Sciatic nerve (tissue), 2 donors: ENCODE data around the gene REXO4. TPM values are rescaled to one million over a fixed set of nuclear protein-coding genes. Genes with fewer than 3 reads are reported as not detected.
A peak's percentile ranks its signal among the peaks of the same experiment; 100 is the strongest.
"Not testable (repeated sequence)": the region's sequence is repeated elsewhere in the genome, so short reads cannot be mapped to it uniquely, and the experiment has no call there.

Experiments used
- ATAC-seq: fragments of 200-7000 bp; cut with Tn5 transposase; one replicate; pipeline ENCODE4 v1.9.1; 2020; ENCODE audit warnings: mild to moderate bottlenecking, moderate library complexity
- DNase-seq: peaks from one replicate; pipeline ENCODE4 v3.0.0-alpha.2; 2020; ENCODE audit warnings: low spot score
- intact Hi-C: fragments of 100-400 bp; cut with DNase I; formaldehyde crosslinking; loops from one replicate; pipeline ENCODE4 v1.14.2; 2022
- total RNA-seq: library from RNA; stranded (reverse); fragmentation: NEBNext Ultra II Directional; extraction: Animal tissue kit (Norgen Biotek cat#: 25700); gene quantifications from one replicate; pipeline ENCODE4 v1.2.1, GENCODE V29; 2021
- donor health status: DM: no; HTN: no; CAD: no.
- donor health status: DM: no; HTN: no; CAD: no.

REXO4 gene
- total RNA-seq, 1 donor from 2014 or later, result 23.8 TPM

- ATAC-seq (no peak), DNase-seq (no peak)
- intact Hi-C loops, result no loop called here
Measured at GRCh38 chr9:133452562-133452961, 34.8 kb upstream of the REXO4 start.

- ATAC-seq, intact Hi-C loops, DNase-seq: not testable (repeated sequence)
Measured at GRCh38 chr9:133451865-133452264, 34.1 kb upstream of the REXO4 start.

DNA sequence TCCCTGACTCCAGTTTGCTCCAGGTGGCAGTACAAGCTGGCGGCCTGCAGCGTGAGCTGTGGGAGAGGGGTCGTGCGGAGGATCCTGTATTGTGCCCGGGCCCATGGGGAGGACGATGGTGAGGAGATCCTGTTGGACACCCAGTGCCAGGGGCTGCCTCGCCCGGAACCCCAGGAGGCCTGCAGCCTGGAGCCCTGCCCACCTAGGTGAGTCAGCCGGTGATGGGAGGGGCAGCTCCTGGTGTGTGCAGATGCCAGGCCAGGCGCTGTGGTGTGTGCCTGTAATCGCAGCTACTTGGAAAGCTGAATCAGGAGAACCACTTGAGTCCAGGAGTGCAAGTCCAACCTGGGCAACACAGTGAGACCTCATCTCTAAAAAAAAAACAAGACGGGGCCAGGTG is 31.9 kb upstream of the REXO4 start:
- DNase-seq (no peak), ATAC-seq (no peak)
- intact Hi-C loops, result no loop called here

DNA sequence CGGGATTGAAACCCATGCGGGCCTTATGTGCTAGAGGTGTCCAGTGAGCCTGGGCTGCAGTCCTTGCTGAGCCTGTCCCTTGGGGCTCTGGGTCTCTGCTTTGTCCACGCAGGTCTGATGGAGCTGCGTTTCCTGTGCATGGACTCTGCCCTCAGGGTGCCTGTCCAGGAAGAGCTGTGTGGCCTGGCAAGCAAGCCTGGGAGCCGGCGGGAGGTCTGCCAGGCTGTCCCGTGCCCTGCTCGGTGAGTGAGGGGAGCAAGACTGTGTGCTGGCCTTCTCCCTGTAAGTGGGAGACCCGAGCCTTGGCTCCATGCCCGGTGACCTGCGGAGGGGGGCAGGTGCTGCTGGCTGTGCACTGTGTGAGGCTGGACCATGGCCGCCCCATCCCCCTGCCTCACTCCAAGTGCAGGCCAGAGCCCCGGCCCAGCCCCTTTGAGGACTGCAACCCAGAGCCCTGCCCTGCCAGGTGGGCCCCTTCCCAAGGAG is 30.7 kb upstream of the REXO4 start:
- ATAC-seq, result no peak
- DNase-seq, result no peak
- intact Hi-C loops, result no loop called here

DNA sequence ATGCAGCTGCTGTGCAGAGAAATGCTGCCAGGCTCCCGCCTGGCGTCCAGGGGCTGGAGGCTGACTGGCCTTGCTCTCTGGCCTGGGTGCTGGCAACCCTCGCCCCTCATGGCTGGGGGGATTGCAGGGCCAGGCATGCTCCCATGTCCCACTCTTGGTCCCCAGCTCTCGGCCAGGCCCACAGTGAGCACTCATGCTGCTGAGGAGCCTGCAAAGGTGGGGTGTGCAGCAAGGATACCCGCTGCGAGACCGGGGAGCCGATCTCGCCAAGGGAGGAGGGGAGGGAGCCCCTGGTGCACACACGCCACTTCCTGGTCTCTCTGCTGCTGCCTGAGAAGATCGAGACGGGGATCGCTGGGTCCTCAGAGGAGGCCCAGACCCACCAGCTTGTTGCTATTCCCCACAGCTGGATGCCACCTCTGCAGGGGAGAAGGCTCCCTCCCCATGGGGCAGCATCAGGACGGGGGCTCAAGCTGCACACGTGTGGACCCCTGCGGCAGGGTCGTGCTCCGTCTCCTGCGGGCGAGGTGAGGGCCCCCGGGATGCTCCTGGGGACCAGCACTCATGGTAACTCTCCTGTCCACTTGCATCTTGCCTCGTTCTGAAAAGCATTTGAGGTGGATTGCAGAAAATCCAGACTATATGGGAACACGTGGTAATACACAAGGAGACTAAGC is 27.6 kb upstream of the REXO4 start:
- DNase-seq, result no peak
- intact Hi-C loops, result no loop called here
- ATAC-seq, result no peak

DNA sequence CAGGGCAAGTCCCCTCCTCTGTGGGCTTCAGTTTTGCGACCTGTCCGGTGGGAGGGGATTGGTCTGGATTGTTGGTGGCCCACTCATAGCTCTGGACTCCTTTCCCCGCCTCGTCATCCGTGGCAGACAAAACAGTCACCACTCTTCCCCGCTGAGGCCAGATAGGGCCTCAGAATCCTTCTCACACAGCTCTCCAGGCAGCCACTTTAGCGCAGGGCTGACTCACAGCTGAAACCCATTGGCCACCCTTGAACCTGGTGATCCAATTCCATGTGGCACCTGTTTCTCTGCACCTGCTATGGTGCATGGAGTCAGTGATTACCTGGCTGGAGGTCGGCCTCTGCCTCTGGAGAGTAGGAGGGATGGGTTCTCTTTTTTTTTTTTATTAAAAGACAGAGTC is 26.2 kb upstream of the REXO4 start:
- intact Hi-C loops, result no loop called here
- DNase-seq, result no peak
- ATAC-seq, result no peak

- DNase-seq (no peak), ATAC-seq (no peak)
- intact Hi-C loops, result no loop called here
Measured at GRCh38 chr9:133443248-133443647, 25.4 kb upstream of the REXO4 start.

GRCh38 chr9:133441571-133441970 is 23.8 kb upstream of the REXO4 start:
- intact Hi-C loops, result no loop called here
- DNase-seq (no peak), ATAC-seq (no peak)

DNA sequence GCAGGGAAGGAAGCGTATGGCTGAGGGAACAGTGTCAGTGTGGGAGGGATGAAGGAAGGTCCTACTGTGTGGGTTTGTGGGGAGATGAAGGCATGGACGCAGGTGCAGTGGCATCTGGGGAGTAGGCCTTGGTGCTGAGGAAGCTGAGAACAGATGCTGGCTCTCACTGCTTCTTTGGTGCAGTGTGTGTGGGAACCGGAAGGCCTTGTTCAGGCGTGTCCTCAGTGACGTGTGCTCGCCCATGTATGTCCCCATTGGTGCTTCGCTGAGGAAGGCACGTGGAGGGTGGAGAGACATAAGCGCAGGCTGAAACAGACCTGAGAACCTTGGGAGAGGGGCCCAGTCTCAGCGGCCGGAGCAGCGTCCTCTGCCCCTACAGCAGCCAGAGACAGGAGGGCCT is 23.1 kb upstream of the REXO4 start:
- ATAC-seq, result no peak
- no peak for DNase-seq
- intact Hi-C loops, result no loop called here

DNA sequence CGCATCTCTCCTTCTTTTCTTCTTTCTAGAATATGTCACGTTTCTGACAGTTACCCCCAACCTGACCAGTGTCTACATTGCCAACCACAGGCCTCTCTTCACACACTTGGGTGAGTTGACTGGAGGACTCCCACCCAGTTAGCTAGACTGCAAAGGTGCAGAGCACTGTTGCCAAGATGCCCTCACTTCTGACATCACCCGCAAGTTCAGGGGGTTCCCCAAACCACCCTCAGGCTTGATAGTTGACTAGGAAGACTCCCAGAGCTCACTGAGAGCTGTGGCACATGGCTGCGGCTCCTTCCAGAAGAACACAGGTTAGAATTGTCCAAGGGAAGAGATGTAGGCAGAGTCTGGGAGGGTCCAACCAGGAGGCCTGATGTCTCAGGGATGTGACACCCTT is 21.5 kb upstream of the REXO4 start:
- ATAC-seq, result no peak
- DNase-seq, result no peak
- intact Hi-C loops, result no loop called here

DNA sequence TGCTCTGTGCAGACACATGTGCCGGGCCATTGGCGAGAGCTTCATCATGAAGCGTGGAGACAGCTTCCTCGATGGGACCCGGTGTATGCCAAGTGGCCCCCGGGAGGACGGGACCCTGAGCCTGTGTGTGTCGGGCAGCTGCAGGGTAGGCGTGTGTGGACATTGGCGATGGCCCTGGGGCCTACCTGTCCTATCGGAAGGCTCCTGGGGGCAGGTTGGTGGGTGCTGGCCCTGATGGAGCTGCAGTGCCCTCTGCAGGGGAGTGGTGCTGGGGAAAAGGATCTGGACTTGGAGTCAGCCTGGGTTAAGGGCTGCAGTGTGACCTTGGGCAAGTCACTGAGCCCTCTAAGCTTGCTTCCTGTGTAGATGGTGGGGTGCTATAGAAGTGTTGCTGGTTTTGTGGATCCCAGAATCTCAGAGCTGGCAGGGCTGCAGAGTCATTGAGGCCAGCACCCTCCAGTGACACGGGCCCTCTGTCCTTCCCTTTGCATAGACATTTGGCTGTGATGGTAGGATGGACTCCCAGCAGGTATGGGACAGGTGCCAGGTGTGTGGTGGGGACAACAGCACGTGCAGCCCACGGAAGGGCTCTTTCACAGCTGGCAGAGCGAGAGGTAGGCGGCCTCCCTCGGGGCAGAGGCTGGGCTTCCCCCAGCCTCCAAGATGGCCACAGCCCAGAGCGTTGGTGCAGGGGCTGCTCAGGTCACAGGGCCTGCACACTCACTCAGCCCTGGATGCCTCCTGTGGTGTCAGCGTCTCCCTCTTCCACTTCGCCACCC is 20.1 kb upstream of the REXO4 start:
- no peak for ATAC-seq
- intact Hi-C loops, result no loop called here
- no peak for DNase-seq

- ATAC-seq (no peak), DNase-seq (no peak)
- intact Hi-C loops, result no loop called here
Measured at GRCh38 chr9:133436681-133437080, 18.9 kb upstream of the REXO4 start.

DNA sequence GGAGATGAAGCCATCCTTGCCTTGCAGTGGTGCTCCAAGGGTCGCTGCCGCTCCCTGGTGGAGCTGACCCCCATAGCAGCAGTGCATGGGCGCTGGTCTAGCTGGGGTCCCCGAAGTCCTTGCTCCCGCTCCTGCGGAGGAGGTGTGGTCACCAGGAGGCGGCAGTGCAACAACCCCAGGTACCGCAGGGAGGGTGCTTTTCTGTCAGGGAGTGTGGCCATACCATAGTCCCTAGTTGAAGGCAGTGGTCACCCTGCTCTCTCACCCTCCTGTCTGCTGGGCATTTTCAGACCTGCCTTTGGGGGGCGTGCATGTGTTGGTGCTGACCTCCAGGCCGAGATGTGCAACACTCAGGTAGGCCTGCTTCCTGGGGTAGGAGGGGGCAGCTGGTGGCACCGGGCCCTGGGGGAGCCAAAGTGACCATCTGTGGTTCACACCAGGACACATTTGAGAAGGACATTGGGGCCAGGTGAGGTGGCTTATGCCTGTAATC is 15.6 kb upstream of the REXO4 start:
- intact Hi-C loops, result no loop called here
- ATAC-seq, result no peak
- DNase-seq, result no peak

DNA sequence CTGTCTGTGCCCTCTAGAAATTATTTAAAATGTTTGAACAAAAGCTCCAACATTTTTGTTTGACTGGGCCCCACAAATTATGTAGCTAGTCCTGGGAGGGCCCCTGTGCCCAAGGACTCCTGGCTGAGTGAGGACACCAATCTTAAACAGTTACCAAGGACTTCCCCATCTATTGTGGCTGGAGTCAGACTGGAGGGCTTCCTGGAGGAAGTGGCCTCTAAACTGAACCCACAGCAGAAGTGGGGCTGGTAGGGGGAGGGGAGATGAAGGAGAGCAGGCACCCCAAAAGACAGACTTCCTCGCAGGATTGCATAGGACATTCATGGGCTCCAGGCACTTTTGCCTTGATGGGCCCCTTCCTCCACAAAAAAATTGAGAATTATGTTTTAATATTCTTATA is 12.4 kb upstream of the REXO4 start:
- DNase-seq (no peak), ATAC-seq (no peak)
- intact Hi-C loops, result no loop called here

GRCh38 chr9:133429641-133430161 is 11.9 kb upstream of the REXO4 start:
- intact Hi-C loops, result no loop called here
- ATAC-seq (peak; percentile 56), DNase-seq (no peak)

- intact Hi-C loops, result no loop called here
- DNase-seq, result no peak
- ATAC-seq, result peak; percentile 11
Measured at GRCh38 chr9:133429214-133429613, 11.4 kb upstream of the REXO4 start.

GRCh38 chr9:133428617-133429101 is 10.8 kb upstream of the REXO4 start:
- no peak for DNase-seq
- intact Hi-C loops, result no loop called here

DNA sequence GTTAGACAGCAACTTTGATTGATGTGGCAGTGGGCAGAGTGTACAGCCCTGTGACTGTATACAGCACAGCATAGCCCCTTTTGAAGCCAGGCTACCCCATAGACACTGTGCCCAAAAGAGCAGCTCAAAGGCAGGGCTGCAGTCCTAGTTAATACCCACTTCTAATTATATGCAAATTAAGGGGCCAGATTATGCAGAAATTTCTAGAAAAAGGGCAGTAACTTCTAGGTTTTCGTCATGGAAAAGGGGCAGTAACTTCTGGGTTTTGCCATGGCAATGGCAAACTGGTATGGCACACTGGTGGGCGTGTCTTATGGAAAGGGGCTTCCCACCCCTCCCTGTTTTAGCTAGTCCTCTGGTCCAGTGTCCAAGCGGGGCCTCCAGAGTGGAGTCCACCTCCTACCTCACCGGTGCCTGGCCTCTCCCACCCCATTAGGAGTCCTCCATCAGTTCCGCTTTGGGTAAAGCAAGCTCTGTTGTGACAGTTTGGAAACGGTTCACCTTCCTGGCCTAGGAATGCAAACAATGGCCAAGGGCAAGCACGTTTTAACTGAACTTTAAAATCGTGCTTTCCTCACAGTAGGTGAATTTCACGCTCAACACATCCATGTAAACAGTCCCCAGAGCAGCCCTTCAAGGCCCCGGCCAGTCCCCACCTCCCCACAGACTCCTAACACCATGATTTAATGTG is 10.0 kb upstream of the REXO4 start:
- intact Hi-C loops, result no loop called here
- ATAC-seq (no peak), DNase-seq (no peak)

More at GRCh38 chr9:133428617-133429101, 10.8 kb upstream of the REXO4 start:
- ATAC-seq, result no peak

GRCh38 chr9:133426011-133426410 is 8.2 kb upstream of the REXO4 start:
- DNase-seq (no peak), ATAC-seq (no peak)
- intact Hi-C loops, result no loop called here
